Activated naive CD8-positive, alpha-beta T cell treated with anti-CD3 and anti-CD28 coated beads, Interleukin-2, amount 10 ng/mL, durations not matched to agents 7 days and 5 days (primary cell): ENCODE measurements around the gene LMNA. TPM values are rescaled to one million over a fixed set of nuclear protein-coding genes. Genes with fewer than 3 reads are reported as not detected.
"Not testable (repeated sequence)": the region's sequence is repeated elsewhere in the genome, so short reads cannot be mapped to it uniquely, and the experiment has no call there.

ENCODE experiments used
- ATAC-seq: fragments of 150-1000 bp; cut with Tn5 transposase; one replicate; pipeline ENCODE4 v1.10.0; 2021; ENCODE audit warnings: low read depth, moderate library complexity
- POLR2A ChIA-PET: fragments of 350-600 bp; sonication (Branson Sonifier 250); formaldehyde crosslinking; loops from one replicate; lab custom pipeline; 2021; ENCODE audit warnings: antibody characterized with exemption; lab: Charles Lee
- DNase-seq: peaks from one replicate; pipeline ENCODE4 v3.0.0; 2021
- H3K27ac Mint-ChIP-seq: one replicate; pipeline ENCODE4 v1.8.0; 2022; ENCODE audit warnings: mild to moderate bottlenecking, mixed read lengths
- H3K27me3 Mint-ChIP-seq: one replicate; pipeline ENCODE4 v1.8.0; 2022; ENCODE audit warnings: mild to moderate bottlenecking, moderate library complexity, mixed read lengths
- H3K36me3 Mint-ChIP-seq: one replicate; pipeline ENCODE4 v1.8.0; 2021; ENCODE audit warnings: mild to moderate bottlenecking, mixed read lengths
- H3K4me1 Mint-ChIP-seq: one replicate; pipeline ENCODE4 v1.8.0; 2021; ENCODE audit warnings: mixed read lengths
- H3K4me3 Mint-ChIP-seq: one replicate; pipeline ENCODE4 v1.8.0; 2022; ENCODE audit warnings: mild to moderate bottlenecking, moderate library complexity, mixed read lengths
- H3K9me3 Mint-ChIP-seq: one replicate; pipeline ENCODE4 v1.8.0; 2021; ENCODE audit warnings: mixed read lengths
- total RNA-seq, 2 experiments: library from RNA; stranded (reverse); gene quantifications; one replicate each; pipeline ENCODE4 v1.2.3, GENCODE V29; 2021

The LMNA gene
- 10 to 100 TPM; 11.7 to 13.0 TPM for total RNA-seq

DNA sequence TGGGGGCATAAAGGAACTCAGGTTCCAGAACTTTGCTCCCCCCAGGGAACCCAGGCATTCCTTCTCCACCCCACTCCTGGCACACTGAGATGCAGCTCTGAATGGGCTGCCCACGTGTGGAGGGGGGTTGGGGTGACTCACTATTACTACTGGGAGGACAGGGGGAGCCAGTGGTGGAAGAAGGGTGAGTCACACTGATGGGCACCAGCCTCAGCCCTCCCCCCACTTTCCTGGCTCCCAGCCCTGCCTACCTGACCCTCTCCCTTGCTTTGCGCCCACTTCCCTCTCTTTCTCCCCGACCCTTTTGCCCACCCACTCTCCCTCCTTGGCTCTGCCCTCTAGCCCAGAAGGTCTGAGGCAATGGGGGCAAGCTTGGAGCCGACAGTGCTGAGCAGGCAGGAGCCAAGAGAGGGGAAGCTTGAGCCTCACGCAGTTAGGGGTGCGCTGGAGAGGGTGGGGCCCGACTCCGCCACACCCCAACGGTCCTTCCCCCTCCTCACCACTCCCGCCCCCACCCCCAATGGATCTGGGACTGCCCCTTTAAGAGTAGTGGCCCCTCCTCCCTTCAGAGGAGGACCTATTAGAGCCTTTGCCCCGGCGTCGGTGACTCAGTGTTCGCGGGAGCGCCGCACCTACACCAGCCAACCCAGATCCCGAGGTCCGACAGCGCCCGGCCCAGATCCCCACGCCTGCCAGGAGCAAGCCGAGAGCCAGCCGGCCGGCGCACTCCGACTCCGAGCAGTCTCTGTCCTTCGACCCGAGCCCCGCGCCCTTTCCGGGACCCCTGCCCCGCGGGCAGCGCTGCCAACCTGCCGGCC is at the start of gene LMNA:
TSS of gene LMNA (plus strand) at position 611 of the 818 bp plus-strand sequence. CDS start 208 bp downstream, outside the sequence.
- peak within 1 kb of the TSS; percentile 83 for H3K4me3 Mint-ChIP-seq
- POLR2A ChIA-PET, result interaction anchor here (1.0 to 2.5 kb wide), 4 partner anchors 12 to 79 kb away, joined by 3 to 9 read pairs (median 6); partner anchors contain the start of gene SLC25A44
- no peaks in the 10 kb centered on the region for H3K36me3 Mint-ChIP-seq
- ATAC-seq, result peak; percentile 79
- DNase-seq, result no peak
- H3K27me3 Mint-ChIP-seq, result peaks cover 81% of the 10 kb centered on the region
- no peak within 1 kb of the TSS for H3K27ac Mint-ChIP-seq
- H3K4me1 Mint-ChIP-seq, result peaks cover 11% of the 10 kb centered on the region
- no peaks in the 10 kb centered on the region for H3K9me3 Mint-ChIP-seq

DNA sequence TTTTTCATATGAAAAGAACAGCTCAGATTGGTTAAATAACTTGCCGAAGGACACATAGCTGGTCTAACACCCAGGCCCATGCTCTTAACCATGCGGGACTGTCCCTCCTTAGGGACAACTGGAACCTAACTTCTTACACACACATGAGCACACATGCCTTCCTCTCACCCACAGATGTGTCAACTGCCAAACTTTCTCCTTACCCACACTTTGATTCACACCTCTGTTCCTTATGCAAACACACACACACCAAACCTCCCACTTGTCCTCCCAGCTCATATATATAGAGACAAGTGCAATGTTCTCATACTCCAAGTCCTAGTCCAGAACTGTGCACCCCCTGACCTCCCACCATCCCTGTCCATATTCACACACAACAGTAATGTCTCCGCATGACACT is 49.3 kb upstream of the LMNA start:
- Mint-ChIP-seq H3K27me3 (no peaks in the 10 kb centered on the region), H3K27ac (peak overlapping the region; percentile 5), H3K36me3 (no peaks in the 10 kb centered on the region), H3K9me3 (no peaks in the 10 kb centered on the region), H3K4me1 (peaks cover 8% of the 10 kb centered on the region), H3K4me3 (no peak overlapping the region)
- POLR2A ChIA-PET, result interaction anchor here (1.5 kb wide), 1 partner anchor 131 kb away, joined by 3 read pairs; the partner anchor contains the start of gene KHDC4
- DNase-seq, result no peak
- ATAC-seq, result no peak

DNA sequence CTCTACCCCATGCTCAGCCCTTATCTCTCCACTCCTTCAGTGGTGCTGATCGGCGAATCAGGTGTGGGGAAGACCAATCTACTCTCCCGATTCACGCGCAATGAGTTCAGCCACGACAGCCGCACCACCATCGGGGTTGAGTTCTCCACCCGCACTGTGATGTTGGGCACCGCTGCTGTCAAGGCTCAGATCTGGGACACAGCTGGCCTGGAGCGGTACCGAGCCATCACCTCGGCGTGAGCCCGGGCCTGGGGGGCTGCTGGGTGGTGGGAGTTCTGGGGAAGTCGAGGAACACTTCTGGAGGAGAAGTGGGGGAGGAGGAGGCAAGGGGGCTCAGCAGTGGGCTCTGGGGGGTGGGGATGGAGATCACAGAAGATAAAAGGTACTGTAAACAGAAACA is 48.6 kb upstream of the LMNA start:
- Mint-ChIP-seq H3K27ac (no peak overlapping the region), H3K9me3 (no peaks in the 10 kb centered on the region), H3K36me3 (no peaks in the 10 kb centered on the region), H3K4me3 (no peak overlapping the region), H3K27me3 (no peaks in the 10 kb centered on the region), H3K4me1 (peaks cover 8% of the 10 kb centered on the region)
- no peak for DNase-seq
- no peak for ATAC-seq
- POLR2A ChIA-PET, result interaction anchor here (1.0 to 1.5 kb wide), 4 partner anchors 127 to 179 kb away, joined by 3 to 11 read pairs (median 3); partner anchors contain the start of gene KHDC4

DNA sequence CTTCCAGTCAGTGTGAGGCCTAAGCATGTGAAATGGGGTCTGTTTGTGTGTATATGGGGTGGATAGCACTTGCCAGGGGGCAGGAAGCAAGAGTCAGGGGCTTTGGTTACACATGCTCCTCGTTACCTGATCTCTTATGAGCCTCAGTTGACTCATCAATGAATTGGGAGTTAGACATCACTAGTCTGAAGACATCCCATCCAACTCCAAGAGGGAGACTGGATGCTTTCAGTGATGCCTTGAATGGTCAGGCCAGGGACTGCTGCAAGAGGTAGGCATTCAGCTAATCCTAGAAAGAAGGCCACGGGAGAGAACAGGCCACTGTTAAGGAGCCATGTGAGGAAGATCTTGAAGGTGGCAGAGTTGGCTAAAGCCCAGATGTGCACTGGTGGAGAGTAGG is 47.2 kb upstream of the LMNA start:
- Mint-ChIP-seq H3K36me3 (no peaks in the 10 kb centered on the region), H3K27me3 (peaks cover under 1% of the 10 kb centered on the region), H3K4me1 (peaks cover 8% of the 10 kb centered on the region), H3K27ac (no peak overlapping the region), H3K9me3 (no peaks in the 10 kb centered on the region), H3K4me3 (no peak overlapping the region)
- POLR2A ChIA-PET, result interaction anchor here (0.8 kb wide), 1 partner anchor 11 kb away, joined by 4 read pairs; no protein-coding TSS in a partner anchor
- no peak for DNase-seq
- ATAC-seq, result no peak

DNA sequence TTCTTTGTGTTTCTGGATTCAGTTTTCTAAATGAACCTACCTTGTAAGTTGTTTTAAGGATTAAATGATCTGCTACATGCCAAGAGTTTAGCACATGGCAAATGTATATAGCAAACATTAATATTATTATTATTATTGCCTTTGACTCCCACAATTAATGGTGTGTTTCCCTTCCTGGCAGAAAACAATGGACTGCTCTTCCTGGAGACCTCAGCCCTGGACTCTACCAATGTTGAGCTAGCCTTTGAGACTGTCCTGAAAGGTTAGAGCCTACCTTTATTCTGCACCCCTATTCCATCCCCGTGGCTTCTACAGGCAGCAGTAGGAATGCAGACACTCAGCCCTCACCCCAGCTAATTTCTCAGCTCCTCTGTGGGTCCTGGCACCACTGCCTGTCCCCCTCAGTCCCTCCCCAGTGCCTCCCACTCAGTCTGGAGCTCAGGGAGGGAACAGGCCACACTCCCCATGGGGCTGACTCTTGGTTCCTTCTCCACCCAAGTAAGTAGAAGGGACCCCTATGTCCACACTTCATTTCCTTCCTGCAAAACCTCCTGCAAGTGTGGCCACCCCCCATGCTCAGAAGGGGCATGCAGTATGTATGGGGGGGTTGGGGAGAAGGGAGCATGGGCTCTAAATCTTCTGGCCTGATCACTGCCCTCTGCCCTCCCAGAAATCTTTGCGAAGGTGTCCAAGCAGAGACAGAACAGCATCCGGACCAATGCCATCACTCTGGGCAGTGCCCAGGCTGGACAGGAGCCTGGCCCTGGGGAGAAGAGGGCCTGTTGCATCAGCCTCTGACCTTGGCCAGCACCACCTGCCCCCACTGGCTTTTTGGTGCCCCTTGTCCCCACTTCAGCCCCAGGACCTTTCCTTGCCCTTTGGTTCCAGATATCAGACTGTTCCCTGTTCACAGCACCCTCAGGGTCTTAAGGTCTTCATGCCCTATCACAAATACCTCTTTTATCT is 44.7 kb upstream of the LMNA start:
- no peak for ATAC-seq
- Mint-ChIP-seq H3K36me3 (no peaks in the 10 kb centered on the region), H3K4me1 (peaks cover 8% of the 10 kb centered on the region), H3K4me3 (no peak overlapping the region), H3K9me3 (no peaks in the 10 kb centered on the region), H3K27ac (no peak overlapping the region), H3K27me3 (peaks cover 8% of the 10 kb centered on the region)
- POLR2A ChIA-PET, result no interaction called here
- no peak for DNase-seq

DNA sequence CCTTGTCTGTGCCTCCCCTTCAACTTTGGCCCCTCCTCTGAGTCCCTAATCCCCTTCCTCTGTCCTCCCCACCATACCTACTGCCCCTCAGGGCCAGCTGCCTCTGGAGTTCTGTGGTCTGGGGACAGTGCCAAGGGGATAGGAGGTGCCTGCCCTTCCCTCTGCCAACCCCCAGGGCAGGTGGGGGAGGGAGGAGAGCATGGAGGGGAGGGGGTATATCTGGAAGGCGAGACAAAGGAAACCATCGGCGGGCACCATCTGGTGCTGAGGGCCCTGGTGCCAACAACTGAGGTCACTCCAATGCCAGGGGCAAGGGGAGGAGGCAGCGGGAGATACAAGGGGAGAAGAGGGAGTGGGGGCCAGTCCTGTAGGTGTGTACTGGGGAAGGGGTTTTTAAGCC is 44.0 kb upstream of the LMNA start:
- peaks cover 6% of the 10 kb centered on the region for H3K4me1 Mint-ChIP-seq
- H3K9me3 Mint-ChIP-seq, result no peaks in the 10 kb centered on the region
- POLR2A ChIA-PET, result no interaction called here
- ATAC-seq (no peak), DNase-seq (no peak)
- no peaks in the 10 kb centered on the region for H3K36me3 Mint-ChIP-seq
- H3K27me3 Mint-ChIP-seq, result peaks cover 8% of the 10 kb centered on the region
- no peak overlapping the region for H3K4me3 Mint-ChIP-seq
- no peak overlapping the region for H3K27ac Mint-ChIP-seq

DNA sequence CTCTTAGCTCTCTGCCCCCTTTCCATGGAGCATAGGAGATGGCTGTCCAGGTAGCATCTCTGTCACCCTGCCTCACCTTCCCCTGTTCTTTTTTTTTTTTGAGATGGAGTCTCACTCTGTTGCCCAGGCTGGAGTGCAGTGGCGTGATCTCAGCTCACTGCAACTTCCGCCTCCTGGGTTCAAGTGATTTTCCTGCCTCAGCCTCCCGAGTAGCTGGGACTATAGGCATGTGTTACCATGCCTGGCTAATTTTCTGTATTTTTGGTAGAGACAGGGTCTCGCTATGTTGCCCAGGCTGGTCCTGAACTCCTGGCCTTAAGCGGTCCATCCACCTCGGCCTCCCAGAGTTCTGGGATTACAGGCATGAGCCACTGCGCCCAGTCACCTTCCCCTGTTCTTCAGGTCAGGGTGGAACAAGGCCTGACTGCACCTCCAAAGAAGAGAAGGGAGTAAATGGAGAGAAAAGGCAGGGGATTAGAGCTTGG is 43.1 kb upstream of the LMNA start:
- H3K4me3 Mint-ChIP-seq, H3K27me3 Mint-ChIP-seq, H3K36me3 Mint-ChIP-seq, ATAC-seq, H3K9me3 Mint-ChIP-seq, DNase-seq, H3K4me1 Mint-ChIP-seq, H3K27ac Mint-ChIP-seq, POLR2A ChIA-PET: not testable (repeated sequence)

DNA sequence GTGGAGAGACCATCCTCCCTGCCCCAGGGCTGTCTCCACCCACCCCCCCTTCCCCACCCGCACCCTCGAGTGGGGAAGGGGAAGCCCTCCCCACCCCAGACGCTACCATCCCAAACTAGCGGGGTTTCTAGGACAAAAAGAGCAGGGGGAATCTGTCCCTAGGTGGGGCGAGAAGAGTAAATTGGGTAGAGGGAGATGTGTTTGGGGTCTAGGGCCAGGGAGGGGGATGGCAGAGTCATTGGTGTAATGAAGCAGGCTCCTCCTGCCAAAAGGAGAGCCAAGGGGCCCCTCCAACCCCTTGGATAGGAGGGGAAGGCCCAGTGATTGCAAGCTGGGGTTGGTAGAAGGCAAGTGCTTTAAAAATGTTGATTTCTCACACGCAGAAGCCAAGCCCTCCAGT is 42.3 kb upstream of the LMNA start:
- DNase-seq, result no peak

DNA sequence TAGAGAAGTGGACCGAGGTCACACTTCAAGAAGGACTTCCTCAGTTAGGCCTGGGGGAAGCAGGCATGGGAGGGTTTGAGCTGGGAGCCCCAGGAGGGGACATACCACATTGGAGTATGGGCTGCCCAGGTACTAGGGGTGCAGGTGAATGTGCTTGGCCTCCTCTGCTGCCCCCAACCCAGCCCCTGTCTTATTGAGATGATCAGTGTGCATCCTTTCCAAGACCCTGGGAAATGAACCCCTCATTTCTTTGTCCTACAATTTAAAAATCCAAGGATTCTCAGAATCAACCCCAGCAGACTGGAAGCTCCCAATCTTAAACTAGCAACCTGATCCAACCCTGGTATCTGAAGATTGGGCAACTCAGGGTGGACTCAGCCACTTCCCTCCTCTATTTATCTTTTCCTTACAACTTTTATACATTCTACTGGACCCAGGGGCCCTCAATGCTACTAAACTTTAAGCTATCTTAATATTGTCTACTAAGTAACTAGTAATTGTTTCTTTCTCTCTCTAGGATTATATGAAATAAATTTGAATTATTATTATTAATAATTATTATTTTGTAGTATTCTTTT is 41.3 kb upstream of the LMNA start:
- DNase-seq, result no peak
- POLR2A ChIA-PET, result interaction anchor here (0.7 to 1.1 kb wide), 2 partner anchors 14 to 763 kb away, joined by 3 to 4 read pairs; no protein-coding TSS in a partner anchor
- Mint-ChIP-seq H3K27me3 (peaks cover 12% of the 10 kb centered on the region), H3K27ac (no peak overlapping the region), H3K36me3 (no peaks in the 10 kb centered on the region), H3K4me3 (no peak overlapping the region), H3K9me3 (no peaks in the 10 kb centered on the region), H3K4me1 (no peaks in the 10 kb centered on the region)
- no peak for ATAC-seq

More for the DNA sequence above, 42.3 kb upstream of the LMNA start:
- no peak overlapping the region for H3K4me3 Mint-ChIP-seq
- peaks cover 8% of the 10 kb centered on the region for H3K27me3 Mint-ChIP-seq
- no peak for ATAC-seq
- H3K36me3 Mint-ChIP-seq, result no peaks in the 10 kb centered on the region
- no peak overlapping the region for H3K27ac Mint-ChIP-seq
- POLR2A ChIA-PET, result no interaction called here
- H3K9me3 Mint-ChIP-seq, result no peaks in the 10 kb centered on the region
- no peaks in the 10 kb centered on the region for H3K4me1 Mint-ChIP-seq

DNA sequence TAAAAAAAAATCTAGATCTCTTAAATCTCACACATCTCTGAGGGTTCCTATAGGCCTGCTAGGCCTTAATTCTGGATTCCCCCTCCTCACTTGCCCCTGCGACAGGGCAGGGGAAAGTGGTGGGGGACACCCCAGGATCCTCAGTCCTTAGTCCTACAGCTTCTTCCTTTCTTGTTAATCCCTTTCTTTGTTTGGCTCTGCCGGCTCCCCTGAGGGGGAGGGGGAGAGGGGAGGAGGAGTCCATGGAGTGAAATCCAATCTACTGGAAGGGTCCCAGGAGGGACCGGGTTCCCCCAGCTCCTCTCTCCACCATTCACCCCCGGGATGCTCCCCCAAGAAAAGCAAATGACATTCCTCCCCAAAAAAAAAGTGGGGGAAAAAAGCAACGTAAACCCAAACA is 40.8 kb upstream of the LMNA start:
- Mint-ChIP-seq H3K27ac (no peak overlapping the region), H3K4me1 (no peaks in the 10 kb centered on the region), H3K27me3 (peaks cover 12% of the 10 kb centered on the region), H3K9me3 (no peaks in the 10 kb centered on the region), H3K4me3 (no peak overlapping the region), H3K36me3 (no peaks in the 10 kb centered on the region)
- DNase-seq (no peak), ATAC-seq (no peak)
- POLR2A ChIA-PET, result interaction anchor here (0.7 to 1.1 kb wide), 2 partner anchors 14 to 763 kb away, joined by 3 to 4 read pairs; no protein-coding TSS in a partner anchor

DNA sequence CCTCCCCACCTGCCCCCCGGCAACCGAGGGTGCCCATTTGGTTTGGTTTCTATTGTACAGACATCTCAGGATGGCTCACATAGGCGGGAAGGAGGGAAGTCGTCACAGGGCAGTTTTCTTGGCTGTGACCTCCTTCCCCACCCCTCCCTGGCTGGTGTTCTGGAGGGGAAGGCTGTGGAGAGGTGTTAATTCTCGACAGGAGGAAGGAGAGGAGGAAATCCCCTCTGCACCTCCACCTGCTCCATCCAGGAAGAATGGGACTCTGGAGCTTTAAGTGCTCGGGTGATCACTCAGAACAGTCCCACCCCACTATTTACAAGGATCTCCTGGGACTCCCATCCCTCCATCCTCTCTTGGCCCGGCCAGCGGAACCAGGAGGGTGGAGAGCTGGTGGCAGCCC is 39.9 kb upstream of the LMNA start:
- Mint-ChIP-seq H3K36me3 (no peaks in the 10 kb centered on the region), H3K4me3 (no peak overlapping the region), H3K27me3 (peaks cover 17% of the 10 kb centered on the region), H3K27ac (no peak overlapping the region), H3K4me1 (no peaks in the 10 kb centered on the region), H3K9me3 (no peaks in the 10 kb centered on the region)
- POLR2A ChIA-PET, result no interaction called here
- no peak for DNase-seq
- ATAC-seq, result no peak

DNA sequence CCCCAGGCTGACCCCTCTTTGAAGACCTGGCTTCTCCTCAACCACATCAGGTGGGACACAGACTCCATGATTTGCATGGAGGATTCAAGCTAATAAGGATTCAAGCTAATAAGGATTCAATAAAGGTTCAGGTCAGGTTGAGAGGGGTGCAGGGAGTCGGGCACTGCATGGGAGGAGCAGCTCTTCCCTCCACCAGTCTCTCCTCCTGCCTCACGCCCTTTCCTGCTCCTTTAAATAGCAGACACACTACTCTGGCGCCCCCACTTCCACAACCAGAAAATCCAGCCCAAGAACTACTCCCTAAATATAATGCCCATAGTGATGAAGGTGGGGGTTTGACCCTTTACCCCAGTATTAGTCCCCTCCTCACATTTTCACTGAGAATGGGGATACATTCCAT is 39.3 kb upstream of the LMNA start:
- POLR2A ChIA-PET, result no interaction called here
- no peak overlapping the region for H3K4me3 Mint-ChIP-seq
- ATAC-seq (no peak), DNase-seq (no peak)
- H3K27me3 Mint-ChIP-seq, result peaks cover 22% of the 10 kb centered on the region
- no peaks in the 10 kb centered on the region for H3K36me3 Mint-ChIP-seq
- H3K9me3 Mint-ChIP-seq, result no peaks in the 10 kb centered on the region
- H3K4me1 Mint-ChIP-seq, result no peaks in the 10 kb centered on the region
- no peak overlapping the region for H3K27ac Mint-ChIP-seq

DNA sequence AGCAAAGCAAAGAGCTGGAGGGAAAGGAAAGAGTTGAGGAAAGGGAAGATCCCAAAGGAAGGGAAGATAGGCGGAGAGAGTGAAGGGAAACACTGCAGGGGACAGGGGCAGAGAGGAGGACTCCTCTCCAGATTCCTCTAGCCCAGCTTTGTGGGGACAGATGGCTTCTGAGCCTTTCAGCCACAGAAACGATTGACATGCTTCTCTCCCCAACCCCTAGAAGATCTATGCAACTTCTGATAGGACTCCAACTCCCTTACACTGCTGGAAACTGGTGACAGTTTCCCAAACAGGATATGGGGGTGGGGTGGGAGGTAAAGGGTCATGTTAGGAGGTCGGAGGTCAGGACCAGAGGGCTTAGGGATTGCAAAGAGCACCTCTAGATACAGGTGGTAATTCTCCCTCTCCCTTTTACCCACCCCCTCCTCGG is 38.7 kb upstream of the LMNA start:
- peaks cover 28% of the 10 kb centered on the region for H3K27me3 Mint-ChIP-seq
- no peak for ATAC-seq
- H3K4me1 Mint-ChIP-seq, result no peaks in the 10 kb centered on the region
- no peak for DNase-seq
- no peaks in the 10 kb centered on the region for H3K9me3 Mint-ChIP-seq
- POLR2A ChIA-PET, result no interaction called here
- H3K4me3 Mint-ChIP-seq, result no peak overlapping the region
- no peak overlapping the region for H3K27ac Mint-ChIP-seq
- H3K36me3 Mint-ChIP-seq, result no peaks in the 10 kb centered on the region
